ENCODE measurements around the gene PRRT4.

The PRRT4 gene

GRCh38 chr7:128343554-128344430, 17.7 kb downstream of the PRRT4 start, which contains the start of gene RBM28:
RBM28 (minus strand) TSS chr7:128343908; CDS start chr7:128343793, 115 bp downstream.
- peak; percentile 98 for DNase-seq

- DNase-seq = no peak
These were observed 19.8 kb downstream of the PRRT4 start for GRCh38 chr7:128341733-128342132.

- no peak for DNase-seq
These were observed 25.8 kb downstream of the PRRT4 start for GRCh38 chr7:128335730-128336129.

GRCh38 chr7:128324368-128324680, 37.2 kb downstream of the PRRT4 start:
- no peak for DNase-seq

GRCh38 chr7:128323459-128324367, 37.8 kb downstream of the PRRT4 start:
- no peak for DNase-seq

DNA sequence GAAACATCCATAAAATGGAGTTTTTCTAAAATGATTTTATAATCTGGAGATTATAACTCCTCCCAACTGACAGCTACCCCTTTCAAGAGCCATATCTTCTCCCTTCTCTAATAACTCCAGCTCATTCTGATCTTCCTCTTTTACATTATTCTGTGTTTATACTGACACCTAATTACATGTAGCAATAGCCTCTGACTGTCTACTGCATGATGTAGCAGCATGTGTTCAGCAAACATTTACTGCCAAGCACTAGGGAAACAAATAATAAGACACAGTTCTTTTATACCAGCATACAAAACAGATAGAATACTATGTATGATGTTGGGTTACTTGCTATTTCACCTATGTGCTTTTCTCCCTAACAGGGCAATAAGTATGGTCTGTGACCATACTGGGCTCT, 38.5 kb downstream of the PRRT4 start:
- no peak for DNase-seq

GRCh38 chr7:128322040-128322643, 39.3 kb downstream of the PRRT4 start:
- DNase-seq = peak; percentile 73

- no peak for DNase-seq
These were observed 40.5 kb downstream of the PRRT4 start for GRCh38 chr7:128321044-128321422.

DNA sequence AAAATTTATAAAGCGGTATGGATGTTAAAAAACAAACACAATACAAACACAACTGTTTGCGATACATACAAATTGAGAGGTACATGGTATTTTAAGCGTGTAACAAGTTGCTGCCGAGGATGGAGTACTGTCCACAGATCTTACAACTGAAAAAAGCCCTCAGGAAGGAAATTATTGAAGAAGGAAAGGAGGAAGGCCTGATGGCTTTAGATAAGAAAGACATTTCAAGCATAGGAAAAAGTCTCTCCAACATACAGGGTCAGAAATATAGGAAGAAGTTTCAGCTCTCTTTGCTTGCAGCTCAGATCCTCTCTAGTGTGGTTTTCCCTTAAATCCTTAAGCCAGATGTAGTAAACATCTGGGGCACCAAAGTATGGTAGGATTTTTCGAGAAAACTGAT, 42.8 kb downstream of the PRRT4 start:
- DNase-seq = no peak

- DNase-seq = no peak
These were observed 50.5 kb downstream of the PRRT4 start for GRCh38 chr7:128311013-128311412.

GRCh38 chr7:128310499-128310898, 51.0 kb downstream of the PRRT4 start:
- DNase-seq = no peak

GRCh38 chr7:128309976-128310375, 51.5 kb downstream of the PRRT4 start:
- no peak for DNase-seq

- no peak for DNase-seq
These were observed 52.4 kb downstream of the PRRT4 start for GRCh38 chr7:128309124-128309523.

- DNase-seq = no peak
These were observed 54.4 kb downstream of the PRRT4 start for GRCh38 chr7:128307061-128307460.

DNA sequence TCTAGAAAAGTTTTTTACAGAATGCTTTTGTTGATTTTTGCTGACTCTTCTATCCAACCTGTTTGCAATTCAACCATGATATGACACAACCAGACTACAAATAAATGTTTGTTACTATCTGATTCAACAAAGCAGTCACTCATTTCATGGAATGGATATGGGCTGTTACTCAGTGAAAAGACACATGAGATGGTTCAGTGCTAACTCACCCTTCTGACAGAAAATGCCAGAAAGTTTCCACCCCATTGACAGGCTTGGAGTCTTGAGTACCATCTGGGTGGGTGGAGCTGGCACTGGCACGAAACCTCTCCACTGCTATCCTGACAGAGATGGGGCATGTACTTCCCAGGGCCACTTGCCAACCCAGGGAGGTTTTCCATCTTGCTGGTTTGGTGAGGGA, 57.3 kb downstream of the PRRT4 start:
- DNase-seq = no peak

DNA sequence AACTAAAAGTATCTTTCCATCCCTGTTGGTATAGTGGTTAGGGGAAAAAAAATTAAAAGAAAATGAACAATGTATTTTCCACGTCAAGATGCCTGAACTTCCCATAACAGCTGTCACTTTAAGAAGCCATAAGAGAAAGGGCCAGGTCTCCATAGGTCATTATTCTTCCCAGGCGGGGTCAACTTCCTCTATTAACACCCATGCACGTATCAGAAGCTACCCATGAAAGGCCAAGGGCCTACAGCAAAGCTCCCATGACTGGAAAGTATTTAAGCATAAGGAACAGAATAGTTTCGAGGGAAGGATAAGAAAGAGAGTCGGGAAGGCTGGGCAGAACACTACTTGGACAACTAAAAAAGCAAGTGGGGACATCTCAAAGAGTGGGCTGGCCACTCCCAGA, 57.8 kb downstream of the PRRT4 start:
- no peak for DNase-seq

GRCh38 chr7:128303133-128303532, 58.4 kb downstream of the PRRT4 start:
- DNase-seq = no peak

DNA sequence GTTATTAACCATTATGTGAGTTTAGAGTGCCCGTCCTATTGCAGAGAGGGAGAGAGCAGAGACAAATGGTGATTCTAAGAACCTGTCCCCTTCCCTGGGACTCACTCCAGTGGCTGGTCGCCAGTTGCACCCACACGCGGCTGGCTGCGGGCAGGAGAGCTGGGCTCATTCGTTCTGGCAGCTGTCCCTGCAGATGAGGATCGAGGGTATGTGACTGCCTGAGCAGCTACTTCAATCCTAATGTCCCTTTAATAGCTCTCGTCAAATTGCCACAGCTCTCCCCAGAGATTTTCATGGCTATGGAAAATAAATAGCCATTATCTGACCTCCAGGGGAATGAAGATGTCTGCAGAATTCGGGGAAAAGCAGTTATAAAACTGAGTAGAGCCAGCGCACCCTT, 59.4 kb downstream of the PRRT4 start:
- no peak for DNase-seq
